NOMO-1 treated with DMSO at 0.1 percent for 48 hours (cell line): ENCODE data around the gene ORC2.
"Not testable (repeated sequence)": the region's sequence is repeated elsewhere in the genome, so short reads cannot be mapped to it uniquely, and the experiment has no call there.

ENCODE experiments used
- DNase-seq: peaks from one replicate; lab custom pipeline; 2025; ENCODE audit not compliant: unreplicated experiment; lab: John Stamatoyannopoulos, UW

The ORC2 gene

DNA sequence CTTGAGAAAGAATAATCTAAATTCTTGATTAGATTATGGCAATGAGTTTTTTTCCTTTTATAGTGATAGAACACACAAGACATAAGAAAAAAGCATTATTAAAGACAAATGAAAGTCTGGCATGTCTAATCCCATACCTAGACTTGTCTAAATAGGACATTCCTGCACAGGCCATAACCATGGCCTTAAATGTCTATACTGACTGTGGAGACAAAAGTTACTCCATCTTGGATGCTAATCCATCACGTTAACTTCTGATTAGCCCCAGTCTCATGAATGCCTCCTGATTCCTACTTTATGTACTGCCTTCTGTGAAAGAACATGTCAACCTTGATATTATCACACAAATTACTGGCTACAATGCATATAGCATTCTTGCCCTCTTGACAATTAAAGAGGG, 23.6 kb downstream of the ORC2 start:
- no peak for DNase-seq

DNA sequence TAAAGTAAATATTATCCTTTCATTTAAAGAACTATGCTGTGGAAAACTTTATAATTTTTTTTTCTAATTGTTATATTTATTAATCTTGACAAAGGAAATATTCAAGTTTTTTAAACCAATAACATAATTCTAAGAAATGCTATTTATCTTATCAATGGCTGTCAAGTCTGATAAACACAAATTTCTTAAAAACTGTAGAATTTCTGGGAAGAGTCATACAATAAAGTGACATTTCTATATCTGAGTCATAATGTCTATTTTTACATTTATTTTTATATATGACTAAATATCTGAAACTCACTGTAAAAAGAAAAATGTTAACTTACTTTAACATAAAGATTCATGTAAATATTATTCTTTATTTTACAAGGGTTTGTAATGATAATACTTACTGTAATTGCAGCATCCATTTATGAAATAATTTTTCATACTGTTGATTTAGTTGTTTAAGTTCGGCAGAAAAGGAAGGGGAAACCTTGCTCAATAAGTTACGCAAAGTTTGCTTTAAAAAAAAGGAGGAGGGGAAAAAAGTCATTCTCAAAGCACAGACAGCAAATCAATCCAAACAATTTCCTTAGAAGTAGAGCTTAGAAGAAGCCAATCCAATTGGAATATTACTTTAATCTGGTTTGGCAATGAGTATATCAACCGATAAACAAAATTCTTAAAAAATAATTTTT, 32.4 kb downstream of the ORC2 start:
- DNase-seq: peak; percentile 65

DNA sequence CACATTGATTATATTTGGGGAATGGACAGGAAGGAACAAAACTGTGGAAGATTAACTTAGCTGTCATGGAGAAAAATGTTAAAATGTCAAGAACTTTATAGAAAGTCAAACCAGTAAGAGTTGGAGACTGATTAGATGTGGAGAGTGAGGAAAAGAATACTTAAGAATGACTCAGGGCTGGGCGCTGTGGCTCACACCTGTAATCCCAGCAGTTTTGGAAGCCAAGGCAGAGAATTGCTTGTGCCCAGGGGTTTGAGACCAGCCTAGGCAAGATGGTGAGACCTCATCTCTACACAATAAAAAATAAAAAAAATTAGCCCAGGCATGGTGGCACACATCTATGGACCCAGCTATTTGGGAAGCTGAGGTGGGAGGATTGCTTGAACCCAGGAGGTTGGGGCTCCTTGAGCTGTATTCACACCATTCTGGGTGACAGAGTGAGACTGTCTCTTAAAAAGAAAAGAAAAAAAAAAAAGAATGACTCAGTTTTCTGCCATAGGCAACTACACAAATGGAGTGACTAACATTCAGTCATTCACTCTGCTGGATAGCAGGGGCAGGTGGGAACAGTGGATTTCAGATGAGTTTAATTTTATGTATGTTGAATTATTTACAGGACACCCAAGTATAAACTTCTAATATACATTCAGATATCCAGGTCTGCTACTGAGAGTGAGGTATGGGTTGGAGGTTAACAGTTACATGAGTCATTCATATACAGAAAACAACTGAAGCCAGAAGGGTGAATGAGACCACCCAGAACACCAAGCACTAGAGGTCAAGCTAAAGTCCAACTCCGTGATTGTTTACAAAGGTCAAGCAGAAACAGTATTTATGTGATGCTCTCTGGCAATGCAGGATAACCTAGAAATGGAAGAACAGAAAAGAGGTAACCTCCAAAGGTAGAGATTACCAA, 33.9 kb downstream of the ORC2 start:
- no peak for DNase-seq

DNA sequence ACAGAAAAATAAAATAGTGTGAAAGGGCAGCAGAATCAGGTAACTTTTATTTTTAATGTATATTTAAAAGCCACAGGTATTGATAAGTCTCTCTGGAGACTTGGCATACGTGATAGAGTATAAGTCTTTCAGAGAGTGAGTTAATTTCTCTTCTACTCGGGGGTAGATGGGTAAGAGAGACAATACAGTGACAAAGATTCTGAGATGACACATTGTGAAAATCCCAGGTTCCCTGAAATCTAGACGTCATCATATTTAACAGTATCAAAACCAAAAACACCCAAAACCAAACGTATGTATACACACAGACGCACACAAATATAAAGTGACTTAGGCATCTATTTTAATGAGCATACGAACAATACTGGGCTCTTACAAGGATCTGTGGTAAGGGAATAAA, 41.0 kb downstream of the ORC2 start:
- no peak for DNase-seq

DNA sequence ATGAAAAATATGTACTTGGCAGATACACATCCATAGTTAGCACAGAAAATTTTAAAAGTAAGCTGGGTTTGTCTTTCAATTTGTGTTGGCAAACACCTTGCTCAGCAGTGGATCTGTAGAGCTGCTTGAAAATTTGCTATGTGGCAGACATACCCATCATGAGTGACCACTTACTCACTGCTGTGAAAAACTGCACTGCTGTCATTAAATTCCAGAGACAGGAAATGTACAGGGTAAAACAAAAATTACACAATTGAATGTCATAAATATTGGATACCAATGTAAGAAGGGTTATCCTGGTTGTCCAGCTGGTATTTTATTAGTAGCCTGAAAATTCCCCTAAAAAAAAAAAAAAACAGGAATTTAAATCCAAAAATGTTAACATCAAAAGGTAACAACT, 49.8 kb downstream of the ORC2 start:
- DNase-seq: no peak

DNA sequence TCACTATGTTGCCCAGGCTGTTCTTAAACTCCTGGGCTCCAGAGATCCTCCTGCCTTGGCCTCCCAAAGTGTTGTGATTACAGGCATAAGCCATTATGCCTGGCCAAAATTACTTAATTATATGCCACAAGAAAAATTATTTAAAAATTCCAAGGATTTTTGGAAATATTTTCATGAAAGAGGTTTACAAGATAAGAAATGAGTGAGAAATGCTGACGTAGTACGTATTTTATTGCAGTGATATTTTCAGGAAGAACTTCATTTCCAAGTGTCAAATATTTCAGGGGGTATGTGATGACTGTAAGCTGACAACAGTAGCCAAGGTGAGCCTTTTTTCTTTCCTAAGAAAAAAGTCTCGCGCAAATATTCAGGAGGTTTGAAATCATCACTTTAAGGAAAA, 53.5 kb downstream of the ORC2 start:
- no peak for DNase-seq

DNA sequence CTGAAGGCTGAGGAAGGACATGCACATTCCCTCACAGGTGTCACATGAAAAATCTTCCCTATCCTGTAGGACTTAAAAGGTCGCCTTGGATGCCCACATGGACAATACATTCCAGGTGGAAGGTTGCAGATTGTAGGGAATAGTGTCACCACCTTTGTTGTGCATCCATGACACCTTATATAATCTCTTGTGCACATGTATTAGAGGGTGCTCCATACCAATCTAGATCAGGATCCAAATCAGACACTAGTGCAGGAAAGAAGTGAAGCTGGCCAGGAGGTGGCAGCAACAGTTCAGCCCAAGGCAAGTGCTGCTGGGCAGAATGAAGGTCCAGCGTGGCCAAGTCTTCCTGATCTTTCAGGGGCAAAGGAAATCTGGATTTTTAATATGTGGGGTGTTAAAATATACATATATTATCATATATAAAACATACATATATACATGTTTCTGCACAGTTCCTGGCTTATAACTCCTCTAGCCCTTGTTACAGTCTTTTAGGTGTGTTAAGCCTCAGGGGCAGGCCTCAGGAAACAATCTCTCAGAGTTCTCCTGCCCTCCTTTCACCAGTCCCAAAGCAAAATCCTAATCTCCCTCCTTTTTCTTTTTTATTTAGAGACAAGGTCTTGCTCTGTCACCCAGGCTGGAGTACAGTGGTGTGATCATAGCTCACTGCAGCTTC, 57.7 kb downstream of the ORC2 start:
- peak; percentile 41 for DNase-seq

DNA sequence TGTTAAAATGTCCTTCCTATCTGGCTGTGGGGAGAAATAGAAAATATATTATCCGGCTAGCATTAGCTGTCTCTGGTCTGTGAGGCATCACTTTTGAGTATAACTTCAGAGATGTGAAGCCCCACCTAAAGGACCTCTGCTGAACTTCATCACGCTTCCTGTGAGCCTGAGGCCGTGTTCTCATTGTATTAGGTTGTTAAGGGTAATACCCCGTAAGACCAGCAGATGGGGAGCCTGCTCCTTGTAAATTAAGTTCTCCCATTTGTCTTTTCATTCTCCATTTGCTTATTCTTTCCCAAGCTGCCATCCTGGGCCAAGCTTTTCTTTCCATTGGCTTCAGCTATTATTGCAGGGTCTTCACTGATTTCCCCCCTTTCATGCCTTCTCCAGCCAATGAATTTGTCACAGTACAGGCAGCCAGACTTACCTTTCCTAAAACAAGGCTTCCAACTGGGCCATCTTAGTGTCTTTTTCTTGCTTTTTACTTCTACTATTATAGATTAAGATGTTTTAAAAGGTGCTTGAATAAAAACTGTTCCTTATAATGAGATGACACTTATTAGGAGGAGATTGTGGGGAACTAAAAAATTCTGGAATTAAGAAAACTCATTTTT, 61.9 kb downstream of the ORC2 start:
- peak; percentile 90 for DNase-seq

DNA sequence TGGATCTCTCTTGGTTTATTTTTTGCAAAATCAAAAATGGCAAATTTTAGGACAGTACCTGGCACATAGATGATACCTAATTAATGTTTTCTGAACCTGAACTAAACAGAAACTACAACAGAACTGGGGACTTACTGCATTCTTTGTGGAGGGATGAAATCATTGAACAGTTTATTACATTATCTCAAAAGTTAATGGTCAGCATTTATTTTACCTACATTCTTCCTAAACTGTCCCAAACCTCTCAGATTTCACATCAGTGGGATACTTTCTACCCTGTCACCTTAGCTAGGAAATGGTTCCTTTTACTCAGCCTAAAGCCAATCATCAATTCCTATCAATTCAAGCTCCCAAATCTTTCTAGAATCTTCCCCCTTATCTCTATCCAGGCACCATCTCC, 64.0 kb downstream of the ORC2 start:
- no peak for DNase-seq

DNA sequence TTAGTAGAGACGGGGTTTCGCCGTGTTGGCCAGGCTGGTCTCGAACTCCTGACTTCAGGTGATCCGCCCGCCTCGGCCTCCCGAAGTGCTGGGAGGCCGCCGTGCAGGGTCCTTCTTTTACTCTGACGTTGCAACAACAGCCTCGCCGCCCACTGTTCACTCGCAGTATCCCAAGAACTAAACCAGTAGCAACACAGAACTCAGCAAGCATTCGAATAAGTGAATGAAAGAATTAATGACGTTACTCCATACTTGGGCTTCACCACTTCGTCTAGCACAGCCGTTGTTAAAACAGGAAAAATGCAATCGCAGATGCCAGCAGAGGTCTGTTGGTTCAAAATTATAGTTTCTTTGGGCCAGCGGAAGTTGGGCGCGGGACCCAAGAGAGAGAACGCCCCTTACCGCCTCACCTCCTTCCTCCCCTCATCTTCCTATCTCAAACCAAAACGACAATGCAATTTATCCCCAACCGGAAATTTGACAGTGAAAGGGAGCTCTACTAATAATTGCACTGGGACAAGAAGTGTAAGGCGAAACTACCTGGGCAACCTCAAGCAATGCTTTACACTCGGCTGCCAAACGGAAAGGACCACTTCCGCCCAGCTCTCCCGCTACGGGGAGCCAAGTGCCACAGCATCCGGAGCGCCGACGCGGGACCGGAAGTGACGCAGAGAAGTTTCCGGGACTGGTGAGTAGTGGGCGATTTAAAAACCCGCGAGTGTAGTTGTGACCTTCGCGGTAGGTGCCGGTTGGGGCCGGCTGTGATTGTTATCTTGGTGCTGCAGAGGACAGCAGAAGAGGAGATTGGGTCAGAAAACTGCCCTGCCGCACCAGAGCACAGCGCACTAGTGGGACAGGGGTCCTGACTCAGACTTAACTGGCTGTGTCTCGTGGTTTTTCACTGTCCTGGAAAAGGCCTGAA, 74.5 kb downstream of the ORC2 start, which contains the start of the genes NIF3L1 and PPIL3:
Gene NIF3L1, plus strand, starts transcription at position 668 of the 922 bp plus-strand sequence. CDS start 2,573 bp downstream, outside the sequence.
Gene PPIL3, minus strand, starts transcription at position 374 of the 922 bp plus-strand sequence. CDS start 1,462 bp downstream, outside the sequence.
- peak; percentile 94 for DNase-seq

DNA sequence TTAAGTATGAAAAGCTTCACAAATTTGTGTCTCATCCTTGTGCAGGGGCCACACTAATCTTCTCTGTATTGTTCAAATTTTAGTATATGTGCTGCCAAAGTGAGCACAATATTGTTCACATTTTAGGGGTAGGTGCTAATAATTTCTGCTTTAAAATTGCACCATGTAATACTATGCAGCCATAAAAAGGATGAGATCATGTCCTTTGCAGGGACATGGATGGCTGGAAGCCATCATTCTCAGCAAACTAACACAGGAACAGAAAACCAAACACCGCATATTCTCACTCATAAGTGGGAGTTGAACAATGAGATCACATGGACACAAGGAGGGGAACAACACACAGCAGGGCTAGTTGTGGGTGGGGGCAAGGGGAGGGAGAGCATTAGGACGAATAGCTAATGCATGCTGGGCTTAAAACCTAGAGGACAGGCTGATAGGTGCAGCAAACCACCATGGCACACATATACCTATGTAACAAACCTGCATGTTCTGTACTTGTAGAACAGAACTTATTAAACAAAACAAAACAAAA, 81.7 kb downstream of the ORC2 start:
- not testable (repeated sequence) for DNase-seq

DNA sequence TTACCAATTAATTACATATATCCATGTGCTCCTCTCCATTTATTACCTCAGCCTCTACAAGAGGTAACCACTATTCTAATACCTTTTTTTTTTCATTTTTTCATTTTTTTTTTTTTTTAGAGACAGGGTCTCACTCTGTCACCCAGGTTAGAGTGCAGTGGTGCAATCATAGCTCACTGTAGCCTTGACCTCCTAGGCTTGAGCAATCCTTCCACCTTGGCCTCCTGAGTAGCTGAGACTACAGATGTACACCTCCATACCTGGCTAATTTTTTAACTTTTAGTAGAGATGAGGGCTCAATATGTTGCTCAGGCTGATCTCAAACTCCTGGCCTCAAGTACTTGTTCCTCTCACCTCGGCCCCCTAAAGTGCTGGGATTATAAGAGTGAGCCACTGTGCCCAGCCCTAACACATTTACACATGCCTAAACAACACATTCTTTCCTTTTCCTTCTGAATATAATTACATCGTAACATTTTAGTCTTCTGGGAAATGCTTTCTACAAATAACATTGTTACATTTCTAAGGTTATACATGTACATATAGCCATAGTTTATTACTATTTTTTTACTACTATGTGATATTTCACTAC, 85.1 kb downstream of the ORC2 start:
- DNase-seq: no peak

DNA sequence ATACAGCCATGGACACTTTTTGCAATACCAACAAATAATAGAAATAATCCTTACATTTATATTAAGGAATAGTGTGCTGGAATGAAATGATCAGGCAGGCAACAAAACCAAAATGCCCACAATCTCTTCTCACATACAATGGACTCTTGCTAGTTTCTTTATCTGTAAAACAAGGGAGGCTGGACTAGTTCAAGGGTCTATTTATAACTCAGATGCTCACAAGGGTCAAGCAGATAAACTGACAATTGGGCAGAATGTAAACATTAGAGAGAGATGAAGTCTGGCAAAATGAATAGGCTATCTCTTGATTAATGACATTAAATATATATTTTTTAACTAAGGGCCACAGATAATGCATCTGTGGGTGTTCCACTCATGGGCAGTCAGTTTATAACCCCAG, 86.0 kb downstream of the ORC2 start:
- DNase-seq: no peak

DNA sequence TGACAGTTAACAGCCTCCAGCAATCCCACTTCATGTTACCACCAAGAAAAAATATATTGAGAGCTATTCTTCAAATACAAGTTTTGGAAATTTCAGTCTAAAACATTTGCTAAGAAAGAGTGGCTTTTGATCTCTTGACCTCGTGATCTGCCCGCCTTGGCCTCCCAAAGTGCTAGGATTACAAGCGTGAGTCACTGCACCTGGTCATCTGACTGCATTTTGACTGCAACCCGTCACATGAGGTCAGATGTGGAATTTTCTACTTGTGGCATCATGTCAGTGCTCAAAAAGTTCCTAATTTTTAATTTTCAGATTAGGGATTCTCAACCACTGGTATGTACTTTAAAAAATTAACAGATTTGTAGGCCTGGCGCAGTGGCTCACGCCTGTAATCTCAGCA, 89.9 kb downstream of the ORC2 start:
- DNase-seq: no peak

DNA sequence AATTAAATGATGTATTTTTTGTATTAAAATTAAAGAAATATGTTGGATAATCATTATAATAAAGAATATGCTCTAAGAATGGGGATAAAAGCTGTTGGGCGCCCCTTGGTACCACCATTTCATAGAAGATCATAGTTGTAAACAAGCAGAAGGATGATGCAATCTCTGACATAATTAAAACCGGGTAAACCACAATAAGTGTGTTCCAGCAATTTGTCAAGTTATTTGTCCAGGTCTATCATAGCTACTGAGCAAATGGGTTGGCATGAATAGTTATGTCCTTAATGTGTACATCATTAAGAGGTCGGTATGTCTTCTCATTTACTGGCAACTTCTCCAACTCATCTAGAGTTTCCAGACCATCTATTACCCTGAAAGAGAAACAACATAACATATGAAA, 92.3 kb downstream of the ORC2 start:
- peak; percentile 20 for DNase-seq

DNA sequence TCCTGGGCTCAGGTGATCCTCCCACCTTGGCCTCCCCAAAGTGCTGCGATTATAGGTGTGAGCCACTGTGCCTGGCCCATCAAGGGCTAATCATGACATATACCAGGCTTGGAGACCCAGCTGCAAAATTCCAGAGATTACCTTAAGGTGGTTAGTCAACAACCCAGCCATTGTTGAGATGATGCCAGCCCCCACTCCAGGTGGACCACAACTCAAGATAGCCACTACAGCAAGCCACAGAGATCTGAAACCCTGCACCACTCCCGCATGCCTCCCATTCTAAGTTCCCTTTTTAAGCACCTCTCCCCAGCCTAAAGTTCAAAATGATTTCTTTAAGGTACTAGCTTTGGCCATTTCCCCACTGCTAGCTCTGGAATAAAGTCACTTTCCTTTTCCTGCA, 94.4 kb downstream of the ORC2 start:
- no peak for DNase-seq

DNA sequence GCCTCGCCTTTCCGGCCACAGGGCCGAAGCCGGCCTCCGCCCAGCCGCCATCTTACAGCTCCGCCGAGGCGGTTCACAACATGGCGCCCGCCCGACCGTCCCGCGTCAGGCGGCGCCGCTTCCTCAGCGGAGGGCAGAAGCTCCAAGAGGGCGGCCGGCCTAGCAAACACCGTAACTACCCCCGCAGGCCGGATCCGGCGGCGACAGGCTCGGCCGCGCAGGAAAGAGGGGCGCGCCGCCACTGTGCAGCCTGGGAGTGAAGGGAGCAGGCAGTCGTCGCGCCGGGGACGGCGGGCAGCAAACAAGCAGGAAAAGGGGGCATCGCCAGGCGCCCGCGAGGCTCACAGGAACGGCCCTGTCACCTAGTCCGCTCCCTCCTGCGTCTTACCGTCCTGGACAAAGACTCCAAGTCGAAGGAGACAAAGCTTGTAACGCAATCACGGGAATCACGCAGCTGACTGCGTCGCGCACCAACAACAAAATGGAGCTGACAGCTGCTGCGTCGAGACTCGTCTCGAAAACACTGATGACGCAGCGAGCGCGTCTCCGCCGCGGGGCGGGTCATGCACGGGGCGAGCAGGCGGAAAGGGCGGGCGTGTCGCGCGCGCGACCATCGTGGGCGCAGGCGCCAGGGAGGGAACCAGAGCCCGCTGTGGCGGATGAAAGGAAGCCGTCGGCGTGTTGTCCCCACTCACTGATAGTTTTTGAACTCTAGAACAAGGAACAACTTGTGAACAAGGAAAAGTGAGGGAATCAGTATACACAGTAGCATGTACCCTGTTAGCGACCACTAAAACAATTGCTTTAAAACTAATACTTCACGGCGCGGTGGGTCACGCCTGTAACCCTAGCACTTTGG, 99.1 kb downstream of the ORC2 start, which contains the start of gene CLK1:
Gene CLK1, minus strand, starts transcription at position 483 of the 859 bp plus-strand sequence. CDS start 2,796 bp downstream, outside the sequence.
- DNase-seq: peak; percentile 84

DNA sequence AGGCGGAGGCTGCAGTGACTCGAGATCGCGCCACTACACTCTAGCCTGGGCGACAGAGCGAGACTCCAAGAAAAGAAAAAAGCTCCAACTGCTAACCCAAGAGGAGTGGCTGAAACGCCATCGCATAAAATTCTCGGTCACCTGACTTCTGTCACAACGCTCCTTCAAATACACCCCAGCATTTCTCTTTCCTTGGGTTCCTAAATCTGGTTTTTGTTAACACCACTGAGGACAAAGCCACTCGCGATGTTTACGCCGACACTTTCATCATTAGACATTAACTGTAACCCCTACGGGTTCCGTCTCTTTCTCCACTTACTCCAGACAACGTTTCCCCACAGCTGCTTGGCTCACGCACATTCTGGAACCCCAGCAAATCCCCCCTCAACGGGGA, 99.7 kb downstream of the ORC2 start:
- no peak for DNase-seq
